ENCODE results near the gene OR2T6. TPM values are rescaled to one million over a fixed set of nuclear protein-coding genes. Genes with fewer than 3 reads are reported as not detected.
"Not testable (repeated sequence)": the region's sequence is repeated elsewhere in the genome, so short reads cannot be mapped to it uniquely, and the experiment has no call there.

Gene OR2T6
- total and polyA plus RNA-seq, 8 donors: not detected

- no peak overlapping the region for H3K4me3 ChIP-seq
- H3K27ac ChIP-seq: no peak overlapping the region
- no peaks in the 10 kb centered on the region for H3K9me3 ChIP-seq
- FAIRE-seq (no peak), DNase-seq (no peak), ATAC-seq (no peak)
- H3K4me1 ChIP-seq: no peaks in the 10 kb centered on the region
- no peaks in the 10 kb centered on the region for H3K27me3 ChIP-seq
- intact Hi-C loops (cut with DNase I): no loop called here
- H3K36me3 ChIP-seq: no peaks in the 10 kb centered on the region
- WGBS, 2 donors: 24 to 47% methylated on average over 3 of the region's 3 CpGs
- TF ChIP-seq CTCF (IDR thresholded peaks at IDR 0.05): no peak
These were observed 40.7 kb downstream of the OR2T6 start for GRCh38 chr1:248416226-248416625.

GRCh38 chr1:248417854-248418253 is 42.3 kb downstream of the OR2T6 start:
- no peak for DNase-seq
- Histone ChIP-seq H3K27ac (no peak overlapping the region), H3K27me3 (no peaks in the 10 kb centered on the region), H3K9me3 (no peaks in the 10 kb centered on the region), H3K4me1 (no peaks in the 10 kb centered on the region), H3K36me3 (no peaks in the 10 kb centered on the region), H3K4me3 (no peak overlapping the region)
- ATAC-seq: no peak
- no peak for FAIRE-seq
- intact Hi-C loops (cut with DNase I): no loop called here
- 56 to 69% methylated on average over 2 of the region's 2 CpGs for WGBS, 2 donors
- no peak for TF ChIP-seq CTCF (IDR thresholded peaks at IDR 0.05)

GRCh38 chr1:248421384-248421783 is 45.8 kb downstream of the OR2T6 start:
- no peaks in the 10 kb centered on the region for H3K36me3 ChIP-seq
- H3K27ac ChIP-seq: no peak overlapping the region
- intact Hi-C loops (cut with DNase I): no loop called here
- H3K4me1 ChIP-seq: no peaks in the 10 kb centered on the region
- FAIRE-seq (no peak), ATAC-seq (no peak), DNase-seq (no peak)
- TF ChIP-seq CTCF (IDR thresholded peaks at IDR 0.05): no peak
- WGBS, 2 donors: 3 to 10% methylated on average over 1 of the region's 1 CpG
- H3K27me3 ChIP-seq: no peaks in the 10 kb centered on the region
- H3K9me3 ChIP-seq: no peaks in the 10 kb centered on the region
- no peak overlapping the region for H3K4me3 ChIP-seq

- H3K27ac ChIP-seq; DNase-seq; H3K27me3 ChIP-seq; H3K36me3 ChIP-seq; H3K9me3 ChIP-seq; FAIRE-seq; H3K4me3 ChIP-seq; intact Hi-C loops (cut with DNase I); H3K4me1 ChIP-seq; ATAC-seq: not testable (repeated sequence)
- 17 to 33% methylated on average over 3 of the region's 3 CpGs for WGBS, 2 donors
These were observed 52.1 kb downstream of the OR2T6 start for GRCh38 chr1:248427526-248428191.

GRCh38 chr1:248428192-248428533 is 52.6 kb downstream of the OR2T6 start:
- H3K27ac ChIP-seq; H3K9me3 ChIP-seq; H3K27me3 ChIP-seq; H3K4me3 ChIP-seq; H3K4me1 ChIP-seq; H3K36me3 ChIP-seq; DNase-seq; FAIRE-seq; ATAC-seq; intact Hi-C loops (cut with DNase I): not testable (repeated sequence)
- WGBS, 2 donors: 66 to 78% methylated on average over 3 of the region's 3 CpGs

- H3K9me3 ChIP-seq; H3K27ac ChIP-seq; H3K27me3 ChIP-seq; ATAC-seq; DNase-seq; FAIRE-seq; H3K4me3 ChIP-seq; H3K4me1 ChIP-seq; intact Hi-C loops (cut with DNase I); H3K36me3 ChIP-seq: not testable (repeated sequence)
- 46 to 68% methylated on average over 11 of the region's 11 CpGs for WGBS, 2 donors
These were observed 56.1 kb downstream of the OR2T6 start for GRCh38 chr1:248431683-248432082.

- ATAC-seq; H3K4me3 ChIP-seq; H3K4me1 ChIP-seq; H3K9me3 ChIP-seq; FAIRE-seq; H3K27ac ChIP-seq; H3K27me3 ChIP-seq; H3K36me3 ChIP-seq; intact Hi-C loops (cut with DNase I); DNase-seq: not testable (repeated sequence)
- WGBS, 2 donors: 33 to 49% methylated on average over 4 of the region's 4 CpGs
These were observed 56.7 kb downstream of the OR2T6 start for GRCh38 chr1:248432201-248432600.

GRCh38 chr1:248433811-248434415 is 58.4 kb downstream of the OR2T6 start:
- H3K9me3 ChIP-seq; FAIRE-seq; H3K36me3 ChIP-seq; H3K4me1 ChIP-seq; ATAC-seq; intact Hi-C loops (cut with DNase I); H3K4me3 ChIP-seq; H3K27me3 ChIP-seq; H3K27ac ChIP-seq: not testable (repeated sequence)
- WGBS, 2 donors: 78 to 90% methylated on average over 26 to 36 of the region's 38 CpGs
- DNase-seq: peak in 1 of 6 donors; percentile 37

GRCh38 chr1:248434913-248435312 is 59.4 kb downstream of the OR2T6 start:
- H3K27me3 ChIP-seq; H3K4me1 ChIP-seq; DNase-seq; H3K27ac ChIP-seq; intact Hi-C loops (cut with DNase I); H3K4me3 ChIP-seq; ATAC-seq; H3K9me3 ChIP-seq; H3K36me3 ChIP-seq; FAIRE-seq: not testable (repeated sequence)
- 83 to 87% methylated on average over 4 of the region's 6 CpGs for WGBS, 2 donors

All from pancreas (tissue), 10 donors.